Neural progenitor cell (in vitro differentiated cells): Measurements from ENCODE around the gene BMPER. TPM values are rescaled to one million over a fixed set of nuclear protein-coding genes. Genes with fewer than 3 reads are reported as not detected.

Experiments
- DNase-seq: peaks from one replicate; pipeline ENCODE4 v3.0.0-alpha.2; 2016; ENCODE audit warnings: low spot score
- H2AFZ ChIP-seq: fragments of 200-600 bp; sonication (generic); replicated peaks from 2 replicates; pipeline ENCODE4 v1.6.1; 2016; ENCODE audit warnings: antibody characterized with exemption
- H3F3A ChIP-seq: fragments of 200-600 bp; sonication (generic); 2 replicates; pipeline ENCODE4 v1.6.1; 2016; ENCODE audit warnings: antibody characterized with exemption, low read depth
- H3K27ac ChIP-seq: fragments of 200-600 bp; sonication (generic); 2 replicates; pipeline ENCODE4 v1.5.1; 2016; ENCODE audit warnings: mild to moderate bottlenecking
- H3K27me3 ChIP-seq: fragments of 200-600 bp; sonication (generic); 2 replicates; pipeline ENCODE4 v1.6.1; 2016; ENCODE audit warnings: mild to moderate bottlenecking, moderate library complexity
- H3K36me3 ChIP-seq: fragments of 200-600 bp; sonication (generic); 2 replicates; pipeline ENCODE4 v1.5.1; 2016
- H3K4me1 ChIP-seq: fragments of 200-600 bp; sonication (generic); 2 replicates; pipeline ENCODE4 v1.6.1; 2016; ENCODE audit warnings: mixed run types
- H3K4me2 ChIP-seq: fragments of 200-600 bp; sonication (generic); 2 replicates; pipeline ENCODE4 v1.6.1; 2016
- H3K4me3 ChIP-seq: fragments of 200-600 bp; sonication (generic); 2 replicates; pipeline ENCODE4 v1.5.1; 2016
- H3K79me2 ChIP-seq: fragments of 200-600 bp; sonication (generic); 2 replicates; pipeline ENCODE4 v1.6.1; 2016; ENCODE audit warnings: low read depth
- H3K9ac ChIP-seq: fragments of 200-600 bp; sonication (generic); 2 replicates; pipeline ENCODE4 v1.6.1; 2016
- H3K9me3 ChIP-seq: fragments of 200-600 bp; sonication (generic); 2 replicates; pipeline ENCODE4 v1.5.1; 2016; ENCODE audit warnings: low read depth
- H4K20me1 ChIP-seq: fragments of 200-600 bp; sonication (generic); 2 replicates; pipeline ENCODE4 v1.6.1; 2016; ENCODE audit warnings: low read depth
- H3K27ac Mint-ChIP-seq: 3 replicates; pipeline ENCODE4 v1.8.0; 2021; ENCODE audit warnings: mixed read lengths
- H3K27me3 Mint-ChIP-seq: 2 replicates; pipeline ENCODE4 v1.8.0; 2022; ENCODE audit warnings: low read depth, mild to moderate bottlenecking, inconsistent platforms, moderate library complexity, mixed read lengths; ENCODE audit not compliant: insufficient read depth
- H3K36me3 Mint-ChIP-seq: 3 replicates; pipeline ENCODE4 v1.8.0; 2021; ENCODE audit warnings: mixed read lengths
- H3K4me1 Mint-ChIP-seq: 3 replicates; pipeline ENCODE4 v1.8.0; 2021; ENCODE audit warnings: mixed read lengths
- H3K4me3 Mint-ChIP-seq: 3 replicates; pipeline ENCODE4 v1.8.0; 2021; ENCODE audit warnings: mild to moderate bottlenecking, moderate library complexity, mixed read lengths
- H3K9me3 Mint-ChIP-seq: 3 replicates; pipeline ENCODE4 v1.8.0; 2020; ENCODE audit warnings: mixed read lengths
- EZH2 ChIP-seq: fragments of 200-600 bp; sonication (generic); IDR thresholded peaks from 2 replicates; pipeline ENCODE4 v1.6.1; 2017; ENCODE audit warnings: antibody characterized with exemption, mild to moderate bottlenecking, moderate library complexity
- EZH2phosphoT487 ChIP-seq: fragments of 200-600 bp; sonication (generic); IDR thresholded peaks from 2 replicates; pipeline ENCODE4 v1.6.1; 2017; ENCODE audit warnings: antibody characterized with exemption
- total RNA-seq: library from RNA; depleted of rRNA; stranded (reverse); fragments of >200 nt; gene quantifications from 2 replicates; pipeline ENCODE4 v1.2.3, GENCODE V29; 2015; ENCODE audit warnings: low replicate concordance
- TF ChIP-seq, protein P1 (sequence below): fragments of 200-600 bp; sonication (generic); IDR thresholded peaks from 2 replicates; pipeline ENCODE4 v1.5.1; 2017; ENCODE audit warnings: antibody characterized with exemption, mild to moderate bottlenecking

BMPER gene
- total RNA-seq, 1 donor from 2014 or later: 1.2 TPM

GRCh38 chr7:34130558-34131295 is 225.4 kb downstream of the BMPER start:
- Histone ChIP-seq H3K27ac (no peak overlapping the region), H2AFZ (no peak overlapping the region)
- H3K4me1 Mint-ChIP-seq: peaks cover 21% of the 10 kb centered on the region

DNA sequence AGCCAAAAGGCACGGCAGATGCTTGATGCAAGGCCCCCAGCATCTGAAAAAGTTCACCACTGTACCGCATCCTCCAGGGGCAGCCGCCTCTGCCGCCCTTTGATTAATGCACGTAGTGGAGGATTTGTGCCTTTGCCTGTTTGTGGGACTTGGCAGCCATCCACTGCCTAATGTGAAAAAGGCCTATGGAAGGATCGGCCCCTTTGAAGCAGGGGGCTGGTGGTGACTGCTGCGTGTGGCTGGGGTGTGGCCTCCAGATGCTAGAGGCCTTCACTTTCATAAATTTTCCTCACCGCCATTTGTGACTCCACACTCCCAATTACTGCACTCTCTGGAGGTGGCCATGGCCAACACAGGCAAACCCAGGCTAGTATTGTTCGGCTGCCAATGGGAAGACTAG is 226.0 kb downstream of the BMPER start:
- H3K36me3 ChIP-seq: no peaks in the 10 kb centered on the region
- H3K9me3 ChIP-seq: no peaks in the 10 kb centered on the region
- TF ChIP-seq EZH2: no peak
- TF ChIP-seq, protein P1, sequence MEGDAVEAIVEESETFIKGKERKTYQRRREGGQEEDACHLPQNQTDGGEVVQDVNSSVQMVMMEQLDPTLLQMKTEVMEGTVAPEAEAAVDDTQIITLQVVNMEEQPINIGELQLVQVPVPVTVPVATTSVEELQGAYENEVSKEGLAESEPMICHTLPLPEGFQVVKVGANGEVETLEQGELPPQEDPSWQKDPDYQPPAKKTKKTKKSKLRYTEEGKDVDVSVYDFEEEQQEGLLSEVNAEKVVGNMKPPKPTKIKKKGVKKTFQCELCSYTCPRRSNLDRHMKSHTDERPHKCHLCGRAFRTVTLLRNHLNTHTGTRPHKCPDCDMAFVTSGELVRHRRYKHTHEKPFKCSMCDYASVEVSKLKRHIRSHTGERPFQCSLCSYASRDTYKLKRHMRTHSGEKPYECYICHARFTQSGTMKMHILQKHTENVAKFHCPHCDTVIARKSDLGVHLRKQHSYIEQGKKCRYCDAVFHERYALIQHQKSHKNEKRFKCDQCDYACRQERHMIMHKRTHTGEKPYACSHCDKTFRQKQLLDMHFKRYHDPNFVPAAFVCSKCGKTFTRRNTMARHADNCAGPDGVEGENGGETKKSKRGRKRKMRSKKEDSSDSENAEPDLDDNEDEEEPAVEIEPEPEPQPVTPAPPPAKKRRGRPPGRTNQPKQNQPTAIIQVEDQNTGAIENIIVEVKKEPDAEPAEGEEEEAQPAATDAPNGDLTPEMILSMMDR: no peak
- no peak for TF ChIP-seq EZH2phosphoT487
- no peak for DNase-seq
- no peak overlapping the region for H3K4me3 ChIP-seq
- no peaks in the 10 kb centered on the region for H3K79me2 ChIP-seq
- Mint-ChIP-seq H3K4me1 (peaks cover 27% of the 10 kb centered on the region), H3K27me3 (peaks cover 2% of the 10 kb centered on the region), H3K36me3 (no peaks in the 10 kb centered on the region), H3K9me3 (no peaks in the 10 kb centered on the region), H3K27ac (no peak overlapping the region), H3K4me3 (no peak overlapping the region)
- no peak overlapping the region for H3K9ac ChIP-seq
- no peaks in the 10 kb centered on the region for H4K20me1 ChIP-seq
- H3K27me3 ChIP-seq: no peaks in the 10 kb centered on the region
- no peaks in the 10 kb centered on the region for H3F3A ChIP-seq
- H3K4me1 ChIP-seq: peaks cover 14% of the 10 kb centered on the region
- H3K4me2 ChIP-seq: no peak overlapping the region
- no peak overlapping the region for H3K27ac ChIP-seq
- no peak overlapping the region for H2AFZ ChIP-seq

More at GRCh38 chr7:34130558-34131295, 225.4 kb downstream of the BMPER start:
- peaks cover 7% of the 10 kb centered on the region for H3K4me1 ChIP-seq
- Mint-ChIP-seq H3K36me3 (no peaks in the 10 kb centered on the region), H3K27me3 (peaks cover 2% of the 10 kb centered on the region), H3K27ac (no peak overlapping the region), H3K4me3 (no peak overlapping the region), H3K9me3 (peaks cover 4% of the 10 kb centered on the region)
- no peak overlapping the region for H3K4me2 ChIP-seq
- no peak overlapping the region for H3K4me3 ChIP-seq
- H3F3A ChIP-seq: no peaks in the 10 kb centered on the region
- H3K27me3 ChIP-seq: no peaks in the 10 kb centered on the region
- H3K79me2 ChIP-seq: no peaks in the 10 kb centered on the region
- no peak overlapping the region for H3K9ac ChIP-seq
- no peak for DNase-seq
- TF ChIP-seq EZH2phosphoT487: no peak
- TF ChIP-seq EZH2: no peak
- TF ChIP-seq, protein P1: no peak
- no peaks in the 10 kb centered on the region for H3K36me3 ChIP-seq
- H4K20me1 ChIP-seq: no peaks in the 10 kb centered on the region
- no peaks in the 10 kb centered on the region for H3K9me3 ChIP-seq

DNA sequence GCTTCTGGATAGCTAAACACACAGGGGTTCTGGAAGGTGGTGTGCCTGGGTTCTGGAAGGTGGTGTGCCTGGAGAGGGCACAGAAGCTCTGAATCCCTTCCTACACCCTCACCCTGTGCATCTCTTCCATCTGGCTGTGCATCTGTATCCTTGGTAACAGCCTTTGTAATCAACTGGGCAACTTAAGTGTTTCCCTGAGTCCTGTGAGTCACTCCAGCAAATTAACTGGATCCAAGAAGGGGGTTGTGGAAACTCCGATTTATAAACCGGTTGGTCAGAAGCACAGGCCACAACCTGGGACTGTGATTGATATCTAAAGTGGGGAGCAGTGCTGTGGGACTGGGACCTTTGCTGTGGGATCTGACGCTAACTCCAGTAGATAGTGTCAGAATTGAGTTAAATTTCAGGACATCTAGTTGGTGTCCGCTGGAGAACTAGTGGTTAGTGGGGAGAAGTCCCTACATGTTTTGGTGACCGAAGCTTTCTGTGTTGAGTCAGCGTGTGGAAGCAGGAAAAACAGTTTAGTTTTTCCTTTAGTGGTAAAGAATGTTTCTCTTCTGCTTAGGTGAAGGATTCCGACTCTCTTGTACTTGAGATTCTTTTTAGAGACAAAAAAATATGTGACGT is 228.1 kb downstream of the BMPER start:
- Histone ChIP-seq H3K4me1 (peaks cover 16% of the 10 kb centered on the region), H3K36me3 (no peaks in the 10 kb centered on the region), H4K20me1 (no peaks in the 10 kb centered on the region), H3K9ac (no peak overlapping the region), H3K4me2 (no peak overlapping the region), H2AFZ (no peak overlapping the region), H3F3A (no peaks in the 10 kb centered on the region), H3K79me2 (no peaks in the 10 kb centered on the region), H3K27ac (no peak overlapping the region), H3K9me3 (no peaks in the 10 kb centered on the region), H3K4me3 (no peak overlapping the region), H3K27me3 (no peaks in the 10 kb centered on the region)
- TF ChIP-seq, protein P1: no peak
- TF ChIP-seq EZH2phosphoT487 (no peak), EZH2 (no peak)
- DNase-seq: no peak
- Mint-ChIP-seq H3K4me3 (peak overlapping the region; percentile 1), H3K36me3 (no peaks in the 10 kb centered on the region), H3K9me3 (no peaks in the 10 kb centered on the region), H3K4me1 (peaks cover 36% of the 10 kb centered on the region), H3K27me3 (peaks cover 2% of the 10 kb centered on the region), H3K27ac (no peak overlapping the region)
